OCI-LY1 (cell line): Measurements from ENCODE around the gene AMPD1.

Experiments used
- EZH2 ChIP-seq: fragments of 200-600 bp; sonication (generic), shearing (Covaris generic); IDR thresholded peaks from 2 replicates; pipeline ENCODE4 v1.8.0; 2017; ENCODE audit warnings: borderline replicate concordance, mixed run types, mild to moderate bottlenecking, antibody characterized with exemption, low read length, moderate library complexity, mixed read lengths
- TF ChIP-seq, protein P1 (sequence below): fragments of 200-600 bp; sonication (generic), shearing (Covaris generic); IDR thresholded peaks from 2 replicates; pipeline ENCODE4 v1.5.1; 2017; ENCODE audit warnings: mild to moderate bottlenecking, antibody characterized with exemption, low read length, moderate library complexity, mixed read lengths

DNA sequence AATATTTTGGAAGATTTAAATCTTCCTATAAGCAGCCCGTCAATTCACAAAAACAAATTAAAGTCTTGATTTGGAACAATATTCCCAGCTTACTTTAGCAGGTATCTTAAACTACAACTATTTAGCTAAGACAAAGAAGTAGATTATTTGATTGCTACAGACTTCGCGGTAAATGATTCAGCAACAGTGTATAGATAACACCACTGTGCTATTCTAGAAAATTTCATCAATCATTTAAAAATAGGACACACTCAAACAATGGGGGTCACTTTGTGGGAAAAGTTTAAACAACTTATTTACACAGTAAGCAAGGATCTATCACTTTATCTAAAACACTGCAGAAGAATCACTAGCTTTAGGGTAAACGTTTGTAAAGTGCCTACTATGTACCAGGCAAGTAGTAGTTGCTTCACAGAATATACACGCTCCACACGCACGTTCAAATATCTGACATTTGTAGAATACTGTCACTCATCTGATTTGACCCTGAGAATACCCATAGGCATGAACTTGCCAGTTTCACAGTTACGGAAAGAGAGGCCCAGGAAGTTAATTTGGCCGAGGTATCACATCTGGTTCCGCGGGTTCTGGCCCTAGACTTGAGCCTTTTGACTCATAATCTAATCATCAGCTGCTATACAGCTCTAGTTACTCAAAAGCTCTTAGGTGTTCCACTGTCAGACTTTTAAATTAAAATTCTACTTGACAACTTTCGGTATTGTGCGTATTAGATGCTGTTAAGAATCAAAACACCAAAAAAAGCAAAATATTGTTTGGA, 26.4 kb downstream of the AMPD1 start:
- TF ChIP-seq, protein P1, sequence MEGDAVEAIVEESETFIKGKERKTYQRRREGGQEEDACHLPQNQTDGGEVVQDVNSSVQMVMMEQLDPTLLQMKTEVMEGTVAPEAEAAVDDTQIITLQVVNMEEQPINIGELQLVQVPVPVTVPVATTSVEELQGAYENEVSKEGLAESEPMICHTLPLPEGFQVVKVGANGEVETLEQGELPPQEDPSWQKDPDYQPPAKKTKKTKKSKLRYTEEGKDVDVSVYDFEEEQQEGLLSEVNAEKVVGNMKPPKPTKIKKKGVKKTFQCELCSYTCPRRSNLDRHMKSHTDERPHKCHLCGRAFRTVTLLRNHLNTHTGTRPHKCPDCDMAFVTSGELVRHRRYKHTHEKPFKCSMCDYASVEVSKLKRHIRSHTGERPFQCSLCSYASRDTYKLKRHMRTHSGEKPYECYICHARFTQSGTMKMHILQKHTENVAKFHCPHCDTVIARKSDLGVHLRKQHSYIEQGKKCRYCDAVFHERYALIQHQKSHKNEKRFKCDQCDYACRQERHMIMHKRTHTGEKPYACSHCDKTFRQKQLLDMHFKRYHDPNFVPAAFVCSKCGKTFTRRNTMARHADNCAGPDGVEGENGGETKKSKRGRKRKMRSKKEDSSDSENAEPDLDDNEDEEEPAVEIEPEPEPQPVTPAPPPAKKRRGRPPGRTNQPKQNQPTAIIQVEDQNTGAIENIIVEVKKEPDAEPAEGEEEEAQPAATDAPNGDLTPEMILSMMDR, result no peak
- TF ChIP-seq EZH2, result no peak
